WI38 (cell line): ENCODE measurements around the gene TP53I13.

Source experiments
- H3K4me3 ChIP-seq: 2 replicates; pipeline ENCODE4 v1.5.1; 2011; ENCODE audit warnings: low read depth, mild to moderate bottlenecking, control low read depth, low read length
- TF ChIP-seq, protein P1 (sequence below): IDR thresholded peaks from 2 replicates; pipeline ENCODE4 v1.5.1; 2012; ENCODE audit warnings: low read depth, mild to moderate bottlenecking, control low read depth, low read length

Gene TP53I13

DNA sequence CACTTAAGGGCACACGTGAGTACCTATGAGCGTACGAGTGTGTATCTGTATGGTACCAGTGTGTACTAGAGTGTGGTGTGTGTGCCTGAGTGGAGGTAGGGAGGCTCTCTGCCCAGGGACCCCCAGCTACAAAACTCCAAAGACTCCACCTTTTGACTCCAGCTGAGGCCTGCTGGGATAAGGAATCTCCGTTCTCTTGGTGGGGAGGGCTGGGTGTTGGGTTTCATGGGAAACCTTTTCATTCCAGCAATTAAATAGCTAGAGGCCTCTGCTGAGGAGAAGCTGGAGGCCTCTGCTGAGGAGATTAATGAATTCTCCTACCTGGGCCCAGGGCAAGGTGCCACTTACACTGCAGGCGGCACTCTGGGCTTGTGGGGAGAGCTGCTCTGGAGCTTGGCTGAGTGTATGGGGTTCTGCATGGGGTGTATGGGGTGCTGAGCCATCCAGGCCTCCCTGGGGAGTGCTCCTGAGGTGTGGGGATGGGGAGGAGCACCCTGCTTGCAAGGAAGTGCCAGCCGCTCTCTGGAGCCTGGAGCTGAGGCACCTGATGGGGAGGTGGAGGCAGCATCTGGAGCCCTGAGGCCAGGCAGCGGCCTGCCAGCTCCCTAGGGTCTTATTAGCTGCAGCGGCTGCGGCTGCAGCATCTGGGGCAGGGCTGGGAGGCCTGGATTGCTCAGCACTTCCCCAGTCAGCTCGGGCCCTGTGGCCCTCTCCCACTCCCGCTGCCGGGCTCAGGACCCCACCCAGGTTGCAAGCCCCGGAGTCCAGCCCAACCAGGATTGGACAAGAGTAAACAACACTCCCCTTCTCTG lies 29.1 kb downstream of the TP53I13 start:
- no peak overlapping the region for H3K4me3 ChIP-seq
- TF ChIP-seq, protein P1, sequence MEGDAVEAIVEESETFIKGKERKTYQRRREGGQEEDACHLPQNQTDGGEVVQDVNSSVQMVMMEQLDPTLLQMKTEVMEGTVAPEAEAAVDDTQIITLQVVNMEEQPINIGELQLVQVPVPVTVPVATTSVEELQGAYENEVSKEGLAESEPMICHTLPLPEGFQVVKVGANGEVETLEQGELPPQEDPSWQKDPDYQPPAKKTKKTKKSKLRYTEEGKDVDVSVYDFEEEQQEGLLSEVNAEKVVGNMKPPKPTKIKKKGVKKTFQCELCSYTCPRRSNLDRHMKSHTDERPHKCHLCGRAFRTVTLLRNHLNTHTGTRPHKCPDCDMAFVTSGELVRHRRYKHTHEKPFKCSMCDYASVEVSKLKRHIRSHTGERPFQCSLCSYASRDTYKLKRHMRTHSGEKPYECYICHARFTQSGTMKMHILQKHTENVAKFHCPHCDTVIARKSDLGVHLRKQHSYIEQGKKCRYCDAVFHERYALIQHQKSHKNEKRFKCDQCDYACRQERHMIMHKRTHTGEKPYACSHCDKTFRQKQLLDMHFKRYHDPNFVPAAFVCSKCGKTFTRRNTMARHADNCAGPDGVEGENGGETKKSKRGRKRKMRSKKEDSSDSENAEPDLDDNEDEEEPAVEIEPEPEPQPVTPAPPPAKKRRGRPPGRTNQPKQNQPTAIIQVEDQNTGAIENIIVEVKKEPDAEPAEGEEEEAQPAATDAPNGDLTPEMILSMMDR = no peak

DNA sequence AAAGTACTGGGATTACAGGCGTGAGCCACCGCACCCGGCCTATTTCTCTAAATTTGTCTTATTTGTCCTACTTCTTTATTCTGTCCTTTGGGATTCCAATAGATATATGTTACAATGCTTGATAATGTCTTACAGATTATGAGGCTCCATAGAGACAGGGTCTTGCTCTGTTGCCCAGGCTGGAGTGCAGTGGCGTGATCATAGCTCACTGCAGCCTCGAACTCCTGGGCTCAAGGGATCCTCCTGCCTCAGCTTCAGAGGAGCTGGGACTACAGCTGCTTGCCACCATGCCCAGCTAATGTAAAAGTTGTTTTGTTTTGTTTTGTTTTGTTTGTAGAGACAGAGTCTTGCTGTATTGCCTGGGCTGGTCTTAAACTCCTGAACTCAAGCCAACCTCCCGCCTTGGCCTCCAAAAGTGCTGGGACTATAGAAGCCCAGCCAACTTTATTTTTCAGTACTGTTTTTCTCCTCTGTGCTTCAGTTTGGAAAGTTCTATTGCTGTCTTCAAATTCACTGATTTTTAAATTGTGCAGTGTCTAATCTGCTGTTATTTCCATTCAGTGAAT lies 34.7 kb downstream of the TP53I13 start:
- no peak overlapping the region for H3K4me3 ChIP-seq
- TF ChIP-seq, protein P1 = no peak

DNA sequence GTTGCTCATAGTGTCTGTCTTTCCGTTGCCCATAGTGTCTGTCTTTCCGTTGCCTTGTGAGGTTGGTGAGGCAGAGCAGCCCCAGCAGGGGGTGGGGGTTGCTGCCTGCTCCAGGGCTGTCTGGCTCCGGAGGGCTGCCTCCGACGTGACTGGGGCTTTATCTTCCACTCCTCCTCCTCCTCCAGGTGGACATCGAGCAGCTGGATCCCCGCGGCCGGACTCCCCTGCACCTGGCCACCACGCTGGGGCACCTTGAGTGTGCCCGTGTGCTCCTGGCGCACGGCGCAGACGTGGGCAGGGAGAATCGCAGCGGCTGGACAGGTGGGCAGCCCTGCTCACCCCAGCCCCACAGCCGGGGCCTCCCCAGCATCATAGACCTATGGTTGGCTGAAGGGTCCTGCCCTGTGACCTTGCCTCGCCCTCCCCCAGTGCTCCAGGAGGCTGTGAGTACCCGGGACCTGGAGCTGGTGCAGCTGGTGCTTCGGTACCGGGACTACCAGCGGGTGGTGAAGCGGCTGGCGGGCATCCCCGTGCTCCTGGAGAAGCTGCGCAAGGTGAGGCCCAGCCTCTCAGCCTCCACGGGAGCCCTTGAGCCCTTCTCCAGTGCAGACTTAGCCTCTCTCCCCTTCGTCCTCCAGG lies 39.2 kb downstream of the TP53I13 start:
- TF ChIP-seq, protein P1 = no peak

DNA sequence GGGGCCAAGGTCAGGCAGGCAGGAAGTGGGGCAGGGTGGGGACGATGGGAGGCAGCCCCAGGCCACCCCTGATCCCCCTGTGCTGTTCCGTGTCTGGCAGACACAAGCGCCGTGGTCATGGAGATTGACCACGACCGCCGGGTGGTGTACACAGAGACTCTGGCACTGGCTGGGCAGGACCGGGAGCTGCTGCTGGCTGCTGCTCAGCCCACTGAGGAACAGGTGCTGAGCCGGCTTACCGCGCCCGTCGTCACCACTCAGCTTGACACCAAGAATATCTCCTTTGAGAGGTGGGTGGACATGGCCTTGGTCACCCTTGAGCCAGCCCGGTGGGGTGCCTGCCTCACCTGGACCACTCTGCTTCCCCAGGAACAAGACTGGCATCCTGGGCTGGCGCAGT lies 40.5 kb downstream of the TP53I13 start:
- TF ChIP-seq, protein P1 = no peak
- H3K4me3 ChIP-seq = no peak overlapping the region

More for the DNA sequence above, 39.2 kb downstream of the TP53I13 start:
- H3K4me3 ChIP-seq = no peak overlapping the region

DNA sequence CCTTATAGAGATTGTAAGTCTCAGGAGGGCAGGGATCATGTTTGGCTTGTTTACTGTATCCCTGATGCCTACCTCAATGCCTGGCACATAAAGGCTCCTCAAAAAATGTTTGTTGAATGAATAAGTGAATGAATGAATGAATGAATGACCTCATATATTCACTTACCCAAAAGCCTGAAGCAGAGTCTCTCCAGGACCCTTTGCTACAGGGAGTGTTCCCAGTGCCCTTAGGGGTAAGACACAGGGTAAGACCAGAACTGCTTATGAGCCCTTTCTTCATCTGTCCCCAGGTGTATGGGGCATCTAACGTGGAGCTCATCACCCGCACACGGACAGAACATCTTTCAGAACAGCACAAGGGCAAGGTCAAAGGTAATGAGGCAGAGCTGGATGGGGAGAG lies 41.9 kb downstream of the TP53I13 start:
- no peak overlapping the region for H3K4me3 ChIP-seq
- TF ChIP-seq, protein P1 = no peak

DNA sequence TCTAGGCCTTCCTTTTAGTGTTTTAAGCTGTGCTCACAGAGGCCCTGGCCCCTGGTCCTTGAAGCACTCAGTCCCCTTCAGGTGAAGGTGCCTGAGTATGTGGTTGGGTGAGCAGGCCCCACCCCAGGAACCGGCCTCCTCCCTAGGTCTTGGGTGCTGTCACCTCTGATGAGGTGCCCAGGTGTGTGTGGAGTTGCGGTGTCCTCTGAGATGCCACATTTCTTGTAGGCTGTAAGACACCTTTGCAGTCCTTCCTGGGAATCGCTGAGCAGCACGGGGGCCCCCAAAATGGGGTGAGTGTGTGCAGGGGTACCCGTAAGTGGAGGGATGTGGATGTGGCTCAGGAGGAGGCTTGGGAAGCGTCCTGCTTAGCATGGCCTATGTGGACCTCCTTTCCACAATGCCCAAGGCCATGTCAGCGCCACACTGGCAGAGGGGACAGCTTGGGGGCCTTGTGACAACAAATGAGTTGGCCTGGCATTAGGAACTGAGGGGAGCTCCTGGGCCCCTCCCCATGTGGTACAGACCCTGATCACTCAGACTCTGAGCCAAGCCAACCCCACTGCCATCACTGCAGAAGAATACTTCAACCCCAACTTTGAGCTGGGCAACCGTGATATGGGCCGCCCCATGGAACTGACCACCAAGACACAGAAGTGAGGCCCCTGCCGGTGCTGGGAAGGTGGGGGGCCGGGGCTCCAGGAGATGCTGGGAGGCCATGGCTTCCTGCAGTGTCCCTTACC lies 43.0 kb downstream of the TP53I13 start:
- no peak overlapping the region for H3K4me3 ChIP-seq
- TF ChIP-seq, protein P1 = no peak
